Neuronal stem cell (in vitro differentiated cells): ENCODE measurements around the gene MSTO1. TPM values are rescaled to one million over a fixed set of nuclear protein-coding genes. Genes with fewer than 3 reads are reported as not detected.
"Not testable (repeated sequence)": the region's sequence is repeated elsewhere in the genome, so short reads cannot be mapped to it uniquely, and the experiment has no call there.

ENCODE experiments used
- DNase-seq: peaks from one replicate; pipeline ENCODE4 v3.0.0-alpha.2; 2013; ENCODE audit warnings: low spot score
- H2AFZ ChIP-seq: one replicate; pipeline ENCODE4 v1.6.1; 2013; ENCODE audit warnings: mild to moderate bottlenecking, low read length, inconsistent platforms
- H2AK5ac ChIP-seq: 2 replicates; pipeline ENCODE4 v1.6.1; 2013; ENCODE audit warnings: low read depth, mild to moderate bottlenecking, inconsistent platforms, low read length, moderate library complexity, mixed read lengths
- H2BK120ac ChIP-seq: 2 replicates; pipeline ENCODE4 v1.6.1; 2013; ENCODE audit warnings: low read depth, mild to moderate bottlenecking, inconsistent platforms, low read length, moderate library complexity, mixed read lengths
- H2BK12ac ChIP-seq: one replicate; pipeline ENCODE4 v1.6.1; 2013; ENCODE audit warnings: low read length, inconsistent platforms
- H2BK15ac ChIP-seq: 2 replicates; pipeline ENCODE4 v1.6.1; 2013; ENCODE audit warnings: mild to moderate bottlenecking, low read length, inconsistent platforms, mixed read lengths
- H2BK5ac ChIP-seq: one replicate; pipeline ENCODE4 v1.6.1; 2013; ENCODE audit warnings: inconsistent platforms, mild to moderate bottlenecking, low read length, moderate library complexity
- H3K14ac ChIP-seq: one replicate; pipeline ENCODE4 v1.6.1; 2013; ENCODE audit warnings: low read length, inconsistent platforms
- H3K18ac ChIP-seq: 2 replicates; pipeline ENCODE4 v1.6.1; 2013; ENCODE audit warnings: low read length, inconsistent platforms
- H3K23ac ChIP-seq: 2 replicates; pipeline ENCODE4 v1.6.1; 2013; ENCODE audit warnings: low read depth, mild to moderate bottlenecking, mixed read lengths, low read length, inconsistent platforms; ENCODE audit not compliant: poor library complexity
- H3K27ac ChIP-seq: replicated peaks from 3 replicates; pipeline ENCODE4 v1.5.1; 2013; ENCODE audit warnings: low read length, inconsistent platforms
- H3K27me3 ChIP-seq, 3 experiments: 2 replicates each; pipeline ENCODE4 v1.6.1; 2013; ENCODE audit warnings: low read length in 3 of 3, mild to moderate bottlenecking in 2 of 3, inconsistent platforms in 1 of 3, low read depth in 1 of 3, mixed read lengths in 1 of 3, moderate library complexity in 1 of 3; ENCODE audit not compliant: control insufficient read depth in 3 of 3, insufficient read depth in 3 of 3
- H3K36me3 ChIP-seq, 2 donors: replicated peaks in 1 of 2; 2 replicates each; pipeline ENCODE4 v1.6.1; 2013; ENCODE audit warnings: low read length in 2 of 2; ENCODE audit not compliant: control insufficient read depth in 2 of 2, insufficient read depth in 2 of 2
- H3K4ac ChIP-seq: 2 replicates; pipeline ENCODE4 v1.6.1; 2013; ENCODE audit warnings: inconsistent platforms, mild to moderate bottlenecking, low read length, moderate library complexity
- H3K4me1 ChIP-seq, 2 donors: 1 replicate in 1 of 2; 2 replicates in 1 of 2; pipeline ENCODE4 v1.6.1; 2013; ENCODE audit warnings: low read length in 2 of 2, low read depth in 1 of 2; ENCODE audit not compliant: control insufficient read depth in 2 of 2, insufficient read depth in 1 of 2
- H3K4me2 ChIP-seq: one replicate; pipeline ENCODE4 v1.6.1; 2013; ENCODE audit warnings: mild to moderate bottlenecking, low read length, inconsistent platforms; ENCODE audit not compliant: insufficient read depth, poor library complexity, severe bottlenecking
- H3K4me3 ChIP-seq, 2 donors: 2 replicates each; pipeline ENCODE4 v1.5.1; 2013; ENCODE audit warnings: low read length in 2 of 2, mild to moderate bottlenecking in 2 of 2, inconsistent platforms in 1 of 2, moderate library complexity in 1 of 2
- H3K79me1 ChIP-seq: one replicate; pipeline ENCODE4 v1.6.1; 2013; ENCODE audit warnings: low read depth, mild to moderate bottlenecking, inconsistent platforms, low read length, moderate library complexity
- H3K9ac ChIP-seq: one replicate; pipeline ENCODE4 v1.6.1; 2013; ENCODE audit warnings: mild to moderate bottlenecking, low read depth, low read length, inconsistent platforms; ENCODE audit not compliant: poor library complexity
- H3K9me3 ChIP-seq, 2 donors: replicated peaks in 1 of 2; 2 replicates each; pipeline versions ENCODE3 to v1.6.1; 2013; ENCODE audit warnings: low read length in 2 of 2, mild to moderate bottlenecking in 2 of 2, inconsistent platforms in 1 of 2, low read depth in 1 of 2, mixed read lengths in 1 of 2, moderate library complexity in 1 of 2; ENCODE audit not compliant: control insufficient read depth in 2 of 2, insufficient read depth in 1 of 2
- H4K8ac ChIP-seq: one replicate; pipeline ENCODE4 v1.6.1; 2013; ENCODE audit warnings: low read depth, mild to moderate bottlenecking, inconsistent platforms, low read length, moderate library complexity
- H4K91ac ChIP-seq: one replicate; pipeline ENCODE4 v1.6.1; 2013; ENCODE audit warnings: low read length, low read depth, mild to moderate bottlenecking, inconsistent platforms; ENCODE audit not compliant: poor library complexity
- WGBS, 2 donors: extraction: QIAGEN DNeasy Blood & Tissue Kit; methylation state at CpG; one replicate each; pipeline ENCODE4 v1.1.7; 2013; ENCODE audit warnings: missing lambda C conversion rate in 2 of 2, mixed read lengths in 1 of 2; ENCODE audit not compliant: insufficient read length in 2 of 2, insufficient replicate concordance in 1 of 2; ENCODE audit errors: extremely low coverage in 2 of 2; 5-methylcytosine and 5-hydroxymethylcytosine counted together
- small RNA-seq: library from polyadenylated mRNA; stranded (forward); fragments of <200 nt; extraction: miRNeasy Mini kit (QIAGEN cat#:217004); gene quantifications from one replicate; pipeline ENCODE3, GENCODE V24; 2013; ENCODE audit not compliant: insufficient read depth

The MSTO1 gene

GRCh38 chr1:155657463-155657862 lies 47.4 kb downstream of the MSTO1 start:
- no peaks in the 10 kb centered on the region for H3K79me1 ChIP-seq
- H3K9me3 ChIP-seq: no peaks in the 10 kb centered on the region
- no peak overlapping the region for H3K18ac ChIP-seq
- no peak overlapping the region for H3K27ac ChIP-seq
- no peak overlapping the region for H2BK12ac ChIP-seq
- no peak overlapping the region for H4K8ac ChIP-seq
- H4K91ac ChIP-seq: no peak overlapping the region
- no peak overlapping the region for H2AFZ ChIP-seq
- H3K9ac ChIP-seq: no peak overlapping the region
- H2BK5ac ChIP-seq: no peak overlapping the region
- no peak overlapping the region for H2BK120ac ChIP-seq
- peaks cover 17 to 47% of the 10 kb centered on the region in 2 donors for H3K36me3 ChIP-seq
- WGBS, 2 donors: no CpG with 5 or more reads among the region's 2 CpGs
- DNase-seq: no peak
- H3K14ac ChIP-seq: no peak overlapping the region
- H3K4ac ChIP-seq: no peak overlapping the region
- H3K23ac ChIP-seq: no peak overlapping the region
- H3K27me3 ChIP-seq: no peaks in the 10 kb centered on the region
- H2BK15ac ChIP-seq: no peak overlapping the region
- no peak overlapping the region for H3K4me3 ChIP-seq
- no peaks in the 10 kb centered on the region for H3K4me1 ChIP-seq
- no peak overlapping the region for H2AK5ac ChIP-seq
- H3K4me2 ChIP-seq: no peak overlapping the region

GRCh38 chr1:155661239-155661638 lies 51.2 kb downstream of the MSTO1 start:
- not testable (repeated sequence) for DNase-seq, H3K4me2 ChIP-seq, H3K9ac ChIP-seq, H2BK5ac ChIP-seq, H3K4me1 ChIP-seq, H2BK120ac ChIP-seq, H4K8ac ChIP-seq, H3K18ac ChIP-seq, H3K23ac ChIP-seq, H3K27ac ChIP-seq, H3K9me3 ChIP-seq, H3K79me1 ChIP-seq, H2AK5ac ChIP-seq, H3K14ac ChIP-seq, H2AFZ ChIP-seq, H3K4me3 ChIP-seq, H2BK12ac ChIP-seq, H4K91ac ChIP-seq, H3K4ac ChIP-seq, H2BK15ac ChIP-seq, H3K27me3 ChIP-seq
- no CpG with 5 or more reads among the region's 4 CpGs for WGBS, 2 donors
- peaks cover 21 to 83% of the 10 kb centered on the region in 2 donors for H3K36me3 ChIP-seq

Small RNA genes within 50 kb of the gene (small RNA-seq; reads per million reads assigned to genes)
- gene AL353807.4: not detected
